HEK293 (cell line): ENCODE data around the gene DOCK8.

Experiments
- ATF2 ChIP-seq: fragments of 450-650 bp; formaldehyde crosslinking; IDR thresholded peaks from 2 replicates; pipeline ENCODE4 v1.5.1; 2016; ENCODE audit warnings: missing biosample characterization, missing genetic modification characterization, low read depth
- CTCF ChIP-seq: fragments of 450-650 bp; formaldehyde crosslinking; IDR thresholded peaks from 2 replicates; pipeline ENCODE4 v1.5.1; 2016; ENCODE audit warnings: missing biosample characterization, missing genetic modification characterization
- KLF17 ChIP-seq: fragments of 450-650 bp; formaldehyde crosslinking; IDR thresholded peaks from 2 replicates; pipeline ENCODE4 v1.5.1; 2016; ENCODE audit warnings: missing biosample characterization, missing genetic modification characterization
- REST ChIP-seq: fragments of 450-650 bp; formaldehyde crosslinking; IDR thresholded peaks from 2 replicates; pipeline ENCODE4 v1.5.1; 2016; ENCODE audit warnings: missing biosample characterization, missing genetic modification characterization
- YY2 ChIP-seq: fragments of 450-650 bp; formaldehyde crosslinking; IDR thresholded peaks from 2 replicates; pipeline ENCODE4 v1.5.1; 2016; ENCODE audit warnings: missing biosample characterization, missing genetic modification characterization
- ZBTB21 ChIP-seq: fragments of 450-650 bp; formaldehyde crosslinking; IDR thresholded peaks from 2 replicates; pipeline ENCODE4 v1.5.1; 2017; ENCODE audit warnings: missing biosample characterization, missing genetic modification characterization
- ZNF23 ChIP-seq: fragments of 450-650 bp; formaldehyde crosslinking; IDR thresholded peaks from 2 replicates; pipeline ENCODE4 v1.5.1; 2016; ENCODE audit warnings: missing biosample characterization, missing genetic modification characterization, borderline replicate concordance
- ZNF311 ChIP-seq: fragments of 450-650 bp; formaldehyde crosslinking; IDR thresholded peaks from 2 replicates; pipeline ENCODE4 v1.5.1; 2017; ENCODE audit warnings: missing biosample characterization, missing genetic modification characterization, borderline replicate concordance
- ZNF394 ChIP-seq: fragments of 450-650 bp; formaldehyde crosslinking; IDR thresholded peaks from 2 replicates; pipeline ENCODE4 v1.5.1; 2016; ENCODE audit warnings: missing biosample characterization, missing genetic modification characterization, mild to moderate bottlenecking, moderate library complexity, borderline replicate concordance
- ZNF777 ChIP-seq: fragments of 450-650 bp; formaldehyde crosslinking; IDR thresholded peaks from 2 replicates; pipeline ENCODE4 v1.5.1; 2017; ENCODE audit warnings: missing biosample characterization, missing genetic modification characterization, borderline replicate concordance

GRCh38 chr9:482739-483138 lies 268.1 kb downstream of the DOCK8 start:
- TF ChIP-seq ZNF777 (no peak), CTCF (tag by site-specific recombination) (no peak), KLF17 (tag by site-specific recombination) (no peak), REST (tag by site-specific recombination) (no peak), ATF2 (no peak), ZNF23 (no peak), YY2 (tag by site-specific recombination) (no peak), ZBTB21 (tag by site-specific recombination) (no peak), ZNF311 (no peak), ZNF394 (tag by site-specific recombination) (no peak)
